ENCODE measurements around the gene TMEM236. TPM values are rescaled to one million over a fixed set of nuclear protein-coding genes. Genes with fewer than 3 reads are reported as not detected.
"Not testable (repeated sequence)": the region's sequence is repeated elsewhere in the genome, so short reads cannot be mapped to it uniquely, and the experiment has no call there.

Gene TMEM236
- total RNA-seq, 4 donors from 2014 or later: 0.16 to 1.6 (median 0.63) TPM

- no peak overlapping the region for H3K4me3 ChIP-seq
- H3K9me3 ChIP-seq: no peaks in the 10 kb centered on the region
- H3K27ac ChIP-seq: no peak overlapping the region
- 94 to 97% methylated on average over 5 of the region's 5 CpGs for WGBS, 2 donors (ENCODE audit: low coverage in 1 of 2)
- H3K36me3 ChIP-seq: peaks cover 0 to 97% of the 10 kb centered on the region in 2 donors
- TF ChIP-seq POLR2AphosphoS5 (IDR thresholded peaks at IDR 0.05) (no peak), POLR2A (IDR thresholded peaks at IDR 0.05) (no peak), EP300 (IDR thresholded peaks at IDR 0.05) (no peak), CTCF (IDR thresholded peaks at IDR 0.05) (no peak)
- no peaks in the 10 kb centered on the region for H3K4me1 ChIP-seq
- H3K27me3 ChIP-seq: no peaks in the 10 kb centered on the region
- no peak for ATAC-seq
Measured at GRCh38 chr10:17712053-17712452, 39.9 kb upstream of the TMEM236 start.

GRCh38 chr10:17712717-17713471 lies 39.1 kb upstream of the TMEM236 start:
- no peak for ATAC-seq
- 64 to 73% methylated on average over 10 to 18 of the region's 18 CpGs for WGBS, 2 donors (ENCODE audit: low coverage in 1 of 2)
- no peaks in the 10 kb centered on the region for H3K4me1 ChIP-seq
- H3K4me3 ChIP-seq: peak overlapping the region in 1 of 2 donors; percentile 33
- no peaks in the 10 kb centered on the region for H3K9me3 ChIP-seq
- peaks cover 0 to 98% of the 10 kb centered on the region in 2 donors for H3K36me3 ChIP-seq
- no peaks in the 10 kb centered on the region for H3K27me3 ChIP-seq
- no peak overlapping the region for H3K27ac ChIP-seq
- TF ChIP-seq CTCF (IDR thresholded peaks at IDR 0.05) (no peak), POLR2AphosphoS5 (IDR thresholded peaks at IDR 0.05) (no peak), POLR2A (IDR thresholded peaks at IDR 0.05) (no peak), EP300 (IDR thresholded peaks at IDR 0.05) (no peak)

GRCh38 chr10:17713758-17714157 lies 38.2 kb upstream of the TMEM236 start:
- Histone ChIP-seq H3K36me3 (peaks cover 0 to 89% of the 10 kb centered on the region in 2 donors), H3K4me3 (no peak overlapping the region), H3K9me3 (no peaks in the 10 kb centered on the region), H3K27me3 (no peaks in the 10 kb centered on the region), H3K27ac (no peak overlapping the region), H3K4me1 (no peaks in the 10 kb centered on the region)
- WGBS, 2 donors (ENCODE audit: low coverage in 1 of 2): 92 to 93% methylated on average over 10 of the region's 10 CpGs
- ATAC-seq: no peak
- TF ChIP-seq CTCF (IDR thresholded peaks at IDR 0.05) (no peak), POLR2A (IDR thresholded peaks at IDR 0.05) (no peak), EP300 (IDR thresholded peaks at IDR 0.05) (no peak), POLR2AphosphoS5 (IDR thresholded peaks at IDR 0.05) (no peak)

GRCh38 chr10:17716161-17716560 lies 35.8 kb upstream of the TMEM236 start:
- ATAC-seq: no peak
- no peak for TF ChIP-seq POLR2AphosphoS5 (IDR thresholded peaks at IDR 0.05)
- no peak for TF ChIP-seq POLR2A (IDR thresholded peaks at IDR 0.05)
- no peak for TF ChIP-seq CTCF (IDR thresholded peaks at IDR 0.05)
- TF ChIP-seq EP300 (IDR thresholded peaks at IDR 0.05): no peak
- H3K4me1 ChIP-seq: no peaks in the 10 kb centered on the region
- WGBS, 2 donors (ENCODE audit: low coverage in 1 of 2): 88 to 96% methylated on average over 4 of the region's 4 CpGs
- H3K27ac ChIP-seq: no peak overlapping the region
- H3K27me3 ChIP-seq: no peaks in the 10 kb centered on the region
- no peak overlapping the region for H3K4me3 ChIP-seq
- H3K9me3 ChIP-seq: no peaks in the 10 kb centered on the region
- peaks cover 0 to 65% of the 10 kb centered on the region in 2 donors for H3K36me3 ChIP-seq

GRCh38 chr10:17722317-17723014 lies 29.5 kb upstream of the TMEM236 start:
- WGBS, 2 donors (ENCODE audit: low coverage in 1 of 2): 97% methylated on average over 5 of the region's 25 CpGs; no CpG with 5 or more reads in 1 of the 2 donors
- H3K4me3 ChIP-seq, H3K27me3 ChIP-seq, ATAC-seq, H3K4me1 ChIP-seq, H3K9me3 ChIP-seq, H3K27ac ChIP-seq: not testable (repeated sequence)
- H3K36me3 ChIP-seq: peaks cover 0 to 22% of the 10 kb centered on the region in 2 donors

Data from gastroesophageal sphincter (tissue), 4 donors.